Spinal cord (tissue), 10 donors: Measurements from ENCODE around the gene SPSB2. TPM values are rescaled to one million over a fixed set of nuclear protein-coding genes. Genes with fewer than 3 reads are reported as not detected.
A peak's percentile ranks its signal among the peaks of the same experiment; 100 is the strongest.
"Not testable (repeated sequence)": the region's sequence is repeated elsewhere in the genome, so short reads cannot be mapped to it uniquely, and the experiment has no call there.

Experiments used
- DNase-seq, 6 donors: peaks; one replicate each; pipeline versions ENCODE4 v3.0.0 to v3.0.0-alpha.2; 2013 to 2015; ENCODE audit warnings: low spot score in 6 of 6, low read depth in 4 of 6
- H3K27ac ChIP-seq: one replicate; pipeline ENCODE4 v1.5.1; 2013; ENCODE audit warnings: low read depth, low read length, control low read depth
- H3K27me3 ChIP-seq: one replicate; pipeline ENCODE4 v1.6.1; 2013; ENCODE audit warnings: low read length; ENCODE audit not compliant: control insufficient read depth, insufficient read depth
- H3K36me3 ChIP-seq: one replicate; pipeline ENCODE4 v1.6.1; 2013; ENCODE audit warnings: low read length; ENCODE audit not compliant: control insufficient read depth, insufficient read depth
- H3K4me1 ChIP-seq: one replicate; pipeline ENCODE4 v1.6.1; 2013; ENCODE audit warnings: low read length; ENCODE audit not compliant: control insufficient read depth, insufficient read depth
- H3K4me3 ChIP-seq: one replicate; pipeline ENCODE4 v1.5.1; 2013; ENCODE audit warnings: low read depth, low read length, control low read depth
- H3K9me3 ChIP-seq: one replicate; pipeline ENCODE4 v1.6.1; 2013; ENCODE audit warnings: low read length; ENCODE audit not compliant: control insufficient read depth, insufficient read depth
- WGBS: methylation state at CpG from one replicate; pipeline ENCODE4 v1.1.5; 2013; ENCODE audit warnings: missing lambda C conversion rate; ENCODE audit not compliant: insufficient coverage; 5-methylcytosine and 5-hydroxymethylcytosine counted together
- polyA plus RNA-seq, 2 donors: library from polyadenylated mRNA; unstranded; fragments of 120-200 nt; gene quantifications; one replicate each; pipeline ENCODE4 v1.2.1, GENCODE V29; 2013; ENCODE audit not compliant: insufficient read length in 2 of 2
- total RNA-seq, 2 donors: library from RNA; depleted of rRNA in 1 of 2; stranded (reverse); fragments of 120-200 nt in 1 of 2; fragments of >200 nt in 1 of 2; gene quantifications; one replicate each; pipeline versions ENCODE4 v1.2.3 to v1.2.4, GENCODE V29; 2013 to 2014
- donor health status: healthy.

Gene SPSB2
- total and polyA plus RNA-seq, 4 donors: 3.5 to 10.0 (median 5.5) TPM

- Histone ChIP-seq H3K27ac (peak overlapping the region; percentile 76), H3K36me3 (peaks cover 29% of the 10 kb centered on the region), H3K27me3 (no peaks in the 10 kb centered on the region), H3K4me1 (peaks cover 50% of the 10 kb centered on the region), H3K9me3 (no peaks in the 10 kb centered on the region), H3K4me3 (peak overlapping the region; percentile 73)
- 1% methylated on average over 35 of the region's 40 CpGs for WGBS
- DNase-seq: peak in 5 of 6 donors; percentile 63 to 92 (median 68)
Observed at GRCh38 chr12:6872073-6873048, 742 bp downstream of the SPSB2 start.

- no peak for DNase-seq
- 80% methylated on average over 11 of the region's 12 CpGs for WGBS
- H3K27ac ChIP-seq: no peak overlapping the region
- H3K36me3 ChIP-seq: peaks cover 33% of the 10 kb centered on the region
- H3K4me1 ChIP-seq: peaks cover 56% of the 10 kb centered on the region
- no peaks in the 10 kb centered on the region for H3K27me3 ChIP-seq
- H3K9me3 ChIP-seq: no peaks in the 10 kb centered on the region
- H3K4me3 ChIP-seq: peak overlapping the region; percentile 73
Observed at GRCh38 chr12:6871052-6871957, 1.8 kb downstream of the SPSB2 start.

GRCh38 chr12:6870304-6870703, 2.8 kb downstream of the SPSB2 start:
- not testable (repeated sequence) for DNase-seq, H3K27ac ChIP-seq, H3K27me3 ChIP-seq, H3K4me3 ChIP-seq, H3K9me3 ChIP-seq
- WGBS: 100% methylated on average over 1 of the region's 4 CpGs
- peaks cover 43% of the 10 kb centered on the region for H3K36me3 ChIP-seq
- H3K4me1 ChIP-seq: peaks cover 56% of the 10 kb centered on the region

- peaks cover 53% of the 10 kb centered on the region for H3K36me3 ChIP-seq
- 30% methylated on average over 12 of the region's 12 CpGs for WGBS
- H3K4me3 ChIP-seq: peak overlapping the region; percentile 69
- no peak overlapping the region for H3K27ac ChIP-seq
- DNase-seq: peak in 5 of 6 donors; percentile 59 to 94 (median 70)
- no peaks in the 10 kb centered on the region for H3K27me3 ChIP-seq
- H3K4me1 ChIP-seq: peaks cover 51% of the 10 kb centered on the region
- H3K9me3 ChIP-seq: no peaks in the 10 kb centered on the region
Observed at GRCh38 chr12:6869049-6870021, 3.8 kb downstream of the SPSB2 start.

GRCh38 chr12:6868211-6869048, 4.7 kb downstream of the SPSB2 start:
- DNase-seq: peak in 2 of 6 donors; percentile 43 to 51
- Histone ChIP-seq H3K27me3 (no peaks in the 10 kb centered on the region), H3K27ac (peak overlapping the region; percentile 86), H3K4me3 (peak overlapping the region; percentile 69), H3K4me1 (peaks cover 42% of the 10 kb centered on the region), H3K9me3 (no peaks in the 10 kb centered on the region), H3K36me3 (peaks cover 62% of the 10 kb centered on the region)
- WGBS: under 1% methylated on average over 13 of the region's 22 CpGs

GRCh38 chr12:6867413-6868210, 5.5 kb downstream of the SPSB2 start, which contains the start of gene TPI1:
Gene TPI1, plus strand, starts transcription at chr12:6867531. Its CDS starts 36 bp downstream, at chr12:6867567.
- Histone ChIP-seq H3K4me1 (peaks cover 38% of the 10 kb centered on the region), H3K9me3 (no peaks in the 10 kb centered on the region)

GRCh38 chr12:6866920-6867412, 6.1 kb downstream of the SPSB2 start:
- Histone ChIP-seq H3K27me3 (no peaks in the 10 kb centered on the region), H3K4me1 (peaks cover 32% of the 10 kb centered on the region), H3K4me3 (peak overlapping the region; percentile 69), H3K36me3 (peaks cover 71% of the 10 kb centered on the region), H3K9me3 (no peaks in the 10 kb centered on the region), H3K27ac (peak overlapping the region; percentile 86)
- peak in 2 of 6 donors; percentile 5 to 50 for DNase-seq
- WGBS: 4% methylated on average over 32 of the region's 33 CpGs

More at GRCh38 chr12:6867413-6868210, 5.5 kb downstream of the SPSB2 start, which contains the start of gene TPI1:
- DNase-seq: peak in 5 of 6 donors; percentile 47 to 91 (median 73)
- Histone ChIP-seq H3K4me3 (peak within 1 kb of the TSS; percentile 69), H3K27me3 (no peaks in the 10 kb centered on the region), H3K27ac (peak within 1 kb of the TSS; percentile 86), H3K36me3 (peaks cover 68% of the 10 kb centered on the region)
- under 1% methylated on average over 86 of the region's 86 CpGs for WGBS
